GM12864 (cell line): ENCODE data around the gene SH3RF1.
"Not testable (repeated sequence)": the region's sequence is repeated elsewhere in the genome, so short reads cannot be mapped to it uniquely, and the experiment has no call there.

ENCODE experiments used
- DNase-seq: peaks from one replicate; pipeline ENCODE4 v3.0.0-alpha.2; 2011; ENCODE audit warnings: low read depth
- H3K4me3 ChIP-seq: 2 replicates; pipeline ENCODE4 v1.5.1; 2011; ENCODE audit warnings: mild to moderate bottlenecking, low read depth, low read length, control low read depth
- CTCF ChIP-seq: IDR thresholded peaks from 2 replicates; pipeline ENCODE4 v1.5.1; 2011; ENCODE audit warnings: low read depth, mild to moderate bottlenecking, moderate library complexity, low read length, control low read depth, inconsistent platforms; ENCODE audit errors: missing control alignments

SH3RF1 gene

GRCh38 chr4:169309326-169309967 lies 38.7 kb upstream of the SH3RF1 start:
- TF ChIP-seq CTCF: no peak
- DNase-seq: no peak
- H3K4me3 ChIP-seq: no peak overlapping the region

GRCh38 chr4:169307576-169307975 lies 36.8 kb upstream of the SH3RF1 start:
- no peak for DNase-seq
- no peak for TF ChIP-seq CTCF
- H3K4me3 ChIP-seq: no peak overlapping the region

- no peak for DNase-seq
- H3K4me3 ChIP-seq: no peak overlapping the region
- TF ChIP-seq CTCF: no peak
Measured at GRCh38 chr4:169305651-169306050, 34.9 kb upstream of the SH3RF1 start.

- no peak overlapping the region for H3K4me3 ChIP-seq
- no peak for TF ChIP-seq CTCF
- no peak for DNase-seq
Measured at GRCh38 chr4:169305173-169305572, 34.4 kb upstream of the SH3RF1 start.

GRCh38 chr4:169295822-169296221 lies 25.1 kb upstream of the SH3RF1 start:
- TF ChIP-seq CTCF: no peak
- DNase-seq: no peak
- H3K4me3 ChIP-seq: no peak overlapping the region

GRCh38 chr4:169293343-169294176 lies 22.8 kb upstream of the SH3RF1 start:
- no peak overlapping the region; the same call in 1 of the 2 replicates for H3K4me3 ChIP-seq
- DNase-seq: peak; percentile 74
- TF ChIP-seq CTCF: no peak

- H3K4me3 ChIP-seq, DNase-seq: not testable (repeated sequence)
Measured at GRCh38 chr4:169287983-169288382, 17.2 kb upstream of the SH3RF1 start.
